Measurements from ENCODE around the gene ACTG2.

Gene ACTG2

GRCh38 chr2:73892631-73893329 is at the start of gene ACTG2:
TSS of gene ACTG2 (plus strand) at chr2:73893008. CDS start at chr2:73901312, 8,304 bp downstream.
- H3K27me3 ChIP-seq (ENCODE audit: control insufficient read depth, insufficient read depth, low read length) = no peaks in the 10 kb centered on the region
- H3K4me1 ChIP-seq (ENCODE audit: control insufficient read depth, insufficient read depth, low read length) = peaks cover 21% of the 10 kb centered on the region
- H3K9ac ChIP-seq (ENCODE audit: low read length) = peak within 1 kb of the TSS; percentile 88
- H3K4me3 ChIP-seq (ENCODE audit: low read length) = peak within 1 kb of the TSS; percentile 77
- H3K36me3 ChIP-seq (ENCODE audit: control insufficient read depth, insufficient read depth, low read length) = peaks cover 13% of the 10 kb centered on the region
- peak within 1 kb of the TSS; percentile 99 for H3K27ac ChIP-seq (ENCODE audit: low read depth, low read length)

GRCh38 chr2:73844087-73844486 is 48.7 kb upstream of the ACTG2 start:
- Histone ChIP-seq H3K4me3 (ENCODE audit: low read length) (no peak overlapping the region), H3K4me1 (ENCODE audit: control insufficient read depth, insufficient read depth, low read length) (peaks cover 7% of the 10 kb centered on the region), H3K9ac (ENCODE audit: low read length) (no peak overlapping the region), H3K27ac (ENCODE audit: low read depth, low read length) (no peak overlapping the region), H3K27me3 (ENCODE audit: control insufficient read depth, insufficient read depth, low read length) (no peaks in the 10 kb centered on the region), H3K36me3 (ENCODE audit: control insufficient read depth, insufficient read depth, low read length) (peaks cover 15% of the 10 kb centered on the region)

- peak overlapping the region; percentile 67 for H3K27ac ChIP-seq (ENCODE audit: low read depth, low read length)
- no peak overlapping the region for H3K9ac ChIP-seq (ENCODE audit: low read length)
- no peak overlapping the region for H3K4me3 ChIP-seq (ENCODE audit: low read length)
- H3K27me3 ChIP-seq (ENCODE audit: control insufficient read depth, insufficient read depth, low read length) = no peaks in the 10 kb centered on the region
- H3K4me1 ChIP-seq (ENCODE audit: control insufficient read depth, insufficient read depth, low read length) = peaks cover 9% of the 10 kb centered on the region
- H3K36me3 ChIP-seq (ENCODE audit: control insufficient read depth, insufficient read depth, low read length) = peaks cover 37% of the 10 kb centered on the region
Measured at GRCh38 chr2:73850009-73850408, 42.8 kb upstream of the ACTG2 start.

- H3K36me3 ChIP-seq (ENCODE audit: control insufficient read depth, insufficient read depth, low read length) = peaks cover 44% of the 10 kb centered on the region
- no peaks in the 10 kb centered on the region for H3K27me3 ChIP-seq (ENCODE audit: control insufficient read depth, insufficient read depth, low read length)
- H3K4me1 ChIP-seq (ENCODE audit: control insufficient read depth, insufficient read depth, low read length) = peaks cover 9% of the 10 kb centered on the region
- no peak overlapping the region for H3K4me3 ChIP-seq (ENCODE audit: low read length)
- no peak overlapping the region for H3K27ac ChIP-seq (ENCODE audit: low read depth, low read length)
- H3K9ac ChIP-seq (ENCODE audit: low read length) = no peak overlapping the region
Measured at GRCh38 chr2:73851274-73851673, 41.5 kb upstream of the ACTG2 start.

- Histone ChIP-seq H3K9ac (ENCODE audit: low read length) (no peak overlapping the region), H3K4me1 (ENCODE audit: control insufficient read depth, insufficient read depth, low read length) (peaks cover 9% of the 10 kb centered on the region), H3K4me3 (ENCODE audit: low read length) (no peak overlapping the region), H3K36me3 (ENCODE audit: control insufficient read depth, insufficient read depth, low read length) (peaks cover 44% of the 10 kb centered on the region), H3K27me3 (ENCODE audit: control insufficient read depth, insufficient read depth, low read length) (no peaks in the 10 kb centered on the region), H3K27ac (ENCODE audit: low read depth, low read length) (no peak overlapping the region)
Measured at GRCh38 chr2:73852020-73852419, 40.8 kb upstream of the ACTG2 start.

- Histone ChIP-seq H3K27ac (ENCODE audit: low read depth, low read length) (no peak overlapping the region), H3K27me3 (ENCODE audit: control insufficient read depth, insufficient read depth, low read length) (no peaks in the 10 kb centered on the region), H3K4me3 (ENCODE audit: low read length) (no peak overlapping the region), H3K4me1 (ENCODE audit: control insufficient read depth, insufficient read depth, low read length) (peaks cover 3% of the 10 kb centered on the region), H3K36me3 (ENCODE audit: control insufficient read depth, insufficient read depth, low read length) (peaks cover 31% of the 10 kb centered on the region), H3K9ac (ENCODE audit: low read length) (no peak overlapping the region)
Measured at GRCh38 chr2:73855526-73855925, 37.3 kb upstream of the ACTG2 start.

GRCh38 chr2:73856214-73856613 is 36.6 kb upstream of the ACTG2 start:
- H3K36me3 ChIP-seq (ENCODE audit: control insufficient read depth, insufficient read depth, low read length) = peaks cover 33% of the 10 kb centered on the region
- no peak overlapping the region for H3K9ac ChIP-seq (ENCODE audit: low read length)
- no peaks in the 10 kb centered on the region for H3K27me3 ChIP-seq (ENCODE audit: control insufficient read depth, insufficient read depth, low read length)
- no peak overlapping the region for H3K4me3 ChIP-seq (ENCODE audit: low read length)
- H3K27ac ChIP-seq (ENCODE audit: low read depth, low read length) = no peak overlapping the region
- H3K4me1 ChIP-seq (ENCODE audit: control insufficient read depth, insufficient read depth, low read length) = no peaks in the 10 kb centered on the region

GRCh38 chr2:73859721-73860586 is 32.9 kb upstream of the ACTG2 start:
- H3K27ac ChIP-seq (ENCODE audit: low read depth, low read length) = no peak overlapping the region
- no peak overlapping the region for H3K9ac ChIP-seq (ENCODE audit: low read length)
- no peak overlapping the region for H3K4me3 ChIP-seq (ENCODE audit: low read length)
- no peaks in the 10 kb centered on the region for H3K4me1 ChIP-seq (ENCODE audit: control insufficient read depth, insufficient read depth, low read length)
- H3K27me3 ChIP-seq (ENCODE audit: control insufficient read depth, insufficient read depth, low read length) = no peaks in the 10 kb centered on the region
- H3K36me3 ChIP-seq (ENCODE audit: control insufficient read depth, insufficient read depth, low read length) = peaks cover 27% of the 10 kb centered on the region

- no peak overlapping the region for H3K4me3 ChIP-seq (ENCODE audit: low read length)
- H3K27me3 ChIP-seq (ENCODE audit: control insufficient read depth, insufficient read depth, low read length) = no peaks in the 10 kb centered on the region
- peaks cover 21% of the 10 kb centered on the region for H3K36me3 ChIP-seq (ENCODE audit: control insufficient read depth, insufficient read depth, low read length)
- no peak overlapping the region for H3K9ac ChIP-seq (ENCODE audit: low read length)
- no peaks in the 10 kb centered on the region for H3K4me1 ChIP-seq (ENCODE audit: control insufficient read depth, insufficient read depth, low read length)
- no peak overlapping the region for H3K27ac ChIP-seq (ENCODE audit: low read depth, low read length)
Measured at GRCh38 chr2:73862987-73863386, 29.8 kb upstream of the ACTG2 start.

- no peak overlapping the region for H3K9ac ChIP-seq (ENCODE audit: low read length)
- no peak overlapping the region for H3K4me3 ChIP-seq (ENCODE audit: low read length)
- peaks cover 11% of the 10 kb centered on the region for H3K36me3 ChIP-seq (ENCODE audit: control insufficient read depth, insufficient read depth, low read length)
- no peak overlapping the region for H3K27ac ChIP-seq (ENCODE audit: low read depth, low read length)
- H3K4me1 ChIP-seq (ENCODE audit: control insufficient read depth, insufficient read depth, low read length) = peaks cover 14% of the 10 kb centered on the region
- no peaks in the 10 kb centered on the region for H3K27me3 ChIP-seq (ENCODE audit: control insufficient read depth, insufficient read depth, low read length)
Measured at GRCh38 chr2:73868204-73868978, 24.4 kb upstream of the ACTG2 start.

GRCh38 chr2:73870084-73870483 is 22.7 kb upstream of the ACTG2 start:
- H3K4me1 ChIP-seq (ENCODE audit: control insufficient read depth, insufficient read depth, low read length) = peaks cover 14% of the 10 kb centered on the region
- no peak overlapping the region for H3K4me3 ChIP-seq (ENCODE audit: low read length)
- H3K27ac ChIP-seq (ENCODE audit: low read depth, low read length) = peak overlapping the region; percentile 93

More at GRCh38 chr2:73870084-73870483, 22.7 kb upstream of the ACTG2 start:
- Histone ChIP-seq H3K27me3 (ENCODE audit: control insufficient read depth, insufficient read depth, low read length) (no peaks in the 10 kb centered on the region), H3K36me3 (ENCODE audit: control insufficient read depth, insufficient read depth, low read length) (peaks cover 5% of the 10 kb centered on the region), H3K9ac (ENCODE audit: low read length) (no peak overlapping the region)
